ELR (cell line): ENCODE measurements around the gene RNASE2.
"Not testable (repeated sequence)": the region's sequence is repeated elsewhere in the genome, so short reads cannot be mapped to it uniquely, and the experiment has no call there.

Experiments
- DNase-seq: peaks from one replicate; pipeline ENCODE4 v3.0.0-alpha.2; 2015; ENCODE audit warnings: low read depth

The RNASE2 gene

GRCh38 chr14:20982646-20983369 is 27.5 kb downstream of the RNASE2 start:
- DNase-seq = no peak

DNA sequence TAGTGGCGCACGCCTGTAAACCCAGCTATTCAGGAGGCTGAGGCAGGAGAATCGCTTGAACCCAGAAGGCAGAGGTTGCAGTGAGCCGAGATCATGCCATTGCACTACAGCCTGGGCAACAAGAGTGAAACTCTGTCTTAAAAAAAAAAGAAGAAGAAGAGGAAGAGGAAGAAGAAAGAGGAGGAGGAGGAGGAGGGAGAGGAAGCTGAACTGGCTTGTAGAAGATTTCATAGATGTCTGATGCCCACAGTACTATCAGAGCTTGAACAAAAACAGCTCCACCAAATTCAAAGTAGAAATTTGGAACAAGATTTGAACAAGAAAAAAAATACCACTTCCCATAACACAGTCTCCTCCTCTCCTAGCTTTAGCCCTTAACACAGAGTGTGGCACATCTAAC is 30.4 kb downstream of the RNASE2 start:
- not testable (repeated sequence) for DNase-seq

- peak; percentile 95 for DNase-seq
Measured at GRCh38 chr14:20986811-20987210, 31.5 kb downstream of the RNASE2 start.

DNA sequence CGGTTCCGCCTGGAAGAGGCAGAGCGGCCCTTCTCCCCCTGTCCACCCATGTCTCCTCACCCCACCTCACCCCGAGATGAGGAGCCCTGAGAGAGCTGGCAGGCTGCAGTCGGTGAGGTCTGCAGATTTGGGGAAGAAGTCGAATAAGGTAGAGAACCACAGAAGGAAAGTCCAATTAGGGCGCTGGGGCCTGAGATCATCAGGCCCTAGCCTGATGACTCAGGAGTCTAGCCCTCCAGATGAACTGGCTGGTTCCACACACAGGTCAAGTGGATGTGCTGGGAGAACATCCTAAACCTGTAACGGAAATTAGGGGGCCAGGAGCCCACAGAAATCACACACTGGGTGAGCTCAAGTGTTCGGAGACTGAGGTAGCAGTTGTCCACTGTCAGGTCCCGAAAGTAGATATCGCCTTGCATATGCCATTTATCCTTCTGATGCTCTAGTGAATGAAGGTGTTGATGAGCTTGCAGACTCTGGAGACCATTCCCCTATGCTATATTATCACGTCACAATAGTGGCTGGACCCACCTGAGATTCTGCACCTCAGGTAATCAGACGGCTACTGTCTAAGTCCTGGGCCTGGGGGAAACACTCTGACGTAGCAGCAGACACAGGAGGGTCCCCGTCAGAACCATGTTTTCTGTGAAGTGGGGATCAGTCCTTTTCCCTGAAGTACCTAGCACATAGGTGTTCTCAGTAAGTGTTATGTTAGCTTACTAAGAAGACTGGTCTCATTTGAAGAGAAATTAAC is 33.6 kb downstream of the RNASE2 start:
- no peak for DNase-seq

- DNase-seq = no peak
Measured at GRCh38 chr14:20989471-20989786, 34.1 kb downstream of the RNASE2 start.

GRCh38 chr14:20989787-20990600 is 34.7 kb downstream of the RNASE2 start, which contains the start of gene METTL17:
Gene METTL17, plus strand, starts transcription at chr14:20989980. Its CDS starts 23 bp downstream, at chr14:20990003.
- DNase-seq = peak; percentile 98

DNA sequence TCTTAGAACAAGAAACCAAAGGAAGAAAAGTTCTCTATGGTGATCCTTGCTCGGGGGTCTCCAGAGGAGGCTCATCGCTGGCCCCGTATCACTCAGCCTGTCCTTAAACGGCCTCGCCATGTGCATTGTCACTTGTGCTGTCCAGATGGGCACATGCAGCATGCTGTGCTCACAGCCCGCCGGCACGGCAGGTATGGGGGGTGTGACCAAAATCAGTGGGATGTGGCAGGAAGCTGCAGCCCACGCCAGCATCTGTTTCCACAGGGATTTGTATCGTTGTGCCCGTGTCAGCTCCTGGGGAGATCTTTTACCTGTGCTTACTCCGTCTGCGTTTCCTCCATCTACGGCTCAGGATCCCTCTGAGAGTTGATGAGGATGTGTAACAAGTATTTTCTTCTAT is 41.2 kb downstream of the RNASE2 start:
- DNase-seq = no peak

DNA sequence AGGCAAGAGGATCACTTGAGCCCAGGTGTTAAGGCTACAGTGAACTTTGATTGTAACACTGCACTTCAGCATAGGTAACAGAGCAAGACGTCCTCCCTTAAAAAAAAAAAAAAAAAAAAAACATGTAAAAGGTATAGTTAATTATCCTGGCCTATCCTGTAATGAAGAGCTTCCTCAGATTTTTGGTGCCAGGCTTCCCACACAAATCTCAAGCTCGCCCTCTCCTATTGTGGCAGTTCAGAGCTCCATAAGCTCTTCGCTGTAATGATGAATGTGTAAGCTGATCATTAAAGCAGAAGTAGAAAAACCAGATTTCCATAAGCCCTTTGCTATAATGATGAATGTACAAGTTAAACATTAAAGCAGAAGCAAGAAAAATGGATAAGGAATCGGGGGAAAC is 41.8 kb downstream of the RNASE2 start:
- DNase-seq = no peak

GRCh38 chr14:20997564-20997963 is 42.3 kb downstream of the RNASE2 start:
- DNase-seq = no peak

DNA sequence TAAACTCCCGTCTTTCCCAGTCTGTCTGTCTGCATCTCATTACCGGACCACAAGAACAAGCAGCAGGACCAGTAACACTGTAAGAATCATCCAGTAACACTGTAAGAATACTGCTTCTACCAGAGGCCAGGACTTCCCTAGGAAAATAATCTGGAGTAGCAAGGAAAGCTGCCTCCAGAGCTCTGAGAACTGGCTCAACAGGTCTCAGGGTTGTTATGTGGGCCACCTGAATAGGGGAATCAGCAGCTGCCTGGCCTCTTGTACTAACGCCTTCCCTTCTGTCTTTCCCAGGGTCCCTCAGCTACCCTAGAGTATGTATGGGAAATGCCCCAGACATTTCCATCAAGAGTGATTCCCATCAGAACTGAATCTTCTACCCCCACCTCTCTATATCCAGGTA is 42.9 kb downstream of the RNASE2 start:
- no peak for DNase-seq

GRCh38 chr14:20998674-20999366 is 43.5 kb downstream of the RNASE2 start, which contains the start of gene SLC39A2:
Gene SLC39A2, plus strand, starts transcription at chr14:20999293. Its CDS starts 154 bp downstream, at chr14:20999447.
- DNase-seq = peak; percentile 57

DNA sequence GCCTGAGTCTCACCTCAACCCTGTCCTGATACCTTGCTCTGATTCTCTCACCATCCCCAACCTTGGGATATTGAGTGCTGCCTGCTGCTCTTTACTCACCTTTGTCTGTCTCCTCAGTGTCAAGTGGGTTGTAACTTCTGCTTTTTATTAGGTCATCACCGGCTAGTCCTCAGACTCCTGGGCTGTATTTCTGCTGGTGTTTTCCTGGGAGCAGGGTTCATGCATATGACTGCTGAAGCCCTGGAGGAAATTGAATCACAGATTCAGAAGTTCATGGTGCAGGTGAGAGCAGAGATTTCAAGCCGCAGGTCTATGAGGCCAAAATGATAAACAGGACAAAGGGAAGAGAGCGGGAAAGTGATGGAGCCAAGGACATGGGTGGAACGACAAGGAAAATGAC is 44.3 kb downstream of the RNASE2 start:
- no peak for DNase-seq

- DNase-seq = no peak
Measured at GRCh38 chr14:21001218-21001617, 45.9 kb downstream of the RNASE2 start.

DNA sequence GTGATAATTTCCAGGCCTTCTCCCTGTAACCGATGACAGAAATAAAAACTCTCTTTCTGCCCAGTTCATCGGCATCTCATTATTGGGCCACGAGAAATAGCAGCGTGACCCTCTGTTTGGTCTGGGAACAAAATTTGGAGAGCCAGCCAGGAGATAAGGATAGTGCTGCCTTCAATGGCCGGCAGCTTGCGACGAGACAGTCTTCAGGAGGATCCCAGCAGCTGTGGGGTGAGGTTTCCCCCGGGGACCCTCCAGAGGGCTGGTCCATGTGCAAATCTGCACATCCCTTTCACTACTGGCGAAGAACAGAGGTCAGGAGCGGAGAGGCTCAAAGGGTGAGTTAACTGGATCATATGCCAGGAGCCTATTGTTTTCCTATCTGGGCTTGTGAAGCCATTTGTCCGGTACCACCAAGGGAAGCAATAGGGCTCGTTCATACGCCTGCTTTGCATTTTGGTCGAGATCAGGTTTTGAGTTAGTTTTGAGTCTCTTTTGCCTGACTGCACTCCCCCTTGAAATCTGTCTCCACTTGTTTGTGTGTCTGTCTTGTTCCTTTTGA is 48.6 kb downstream of the RNASE2 start:
- DNase-seq = no peak
